HepG2 (cell line): ENCODE measurements around the gene C1R. TPM values are rescaled to one million over a fixed set of nuclear protein-coding genes. Genes with fewer than 3 reads are reported as not detected.

Experiments used
- CC2D1A ChIP-seq: sonication (generic); formaldehyde crosslinking; IDR thresholded peaks from 2 replicates; pipeline ENCODE4 v1.8.1; 2023; ENCODE audit warnings: mild to moderate bottlenecking, missing genetic modification reagents
- ETV5 ChIP-seq: IDR thresholded peaks from 2 replicates; pipeline ENCODE4 v1.6.1; 2018; ENCODE audit warnings: missing biosample characterization, missing genetic modification reagents, inconsistent platforms, borderline replicate concordance
- NRL ChIP-seq: sonication (generic); formaldehyde crosslinking; IDR thresholded peaks from 2 replicates; pipeline ENCODE4 v1.5.0; 2020; ENCODE audit warnings: missing genetic modification reagents, mild to moderate bottlenecking, moderate library complexity, borderline replicate concordance
- PITX1 ChIP-seq: sonication (generic); formaldehyde crosslinking; IDR thresholded peaks from 2 replicates; pipeline ENCODE4 v1.5.1; 2020; ENCODE audit warnings: mild to moderate bottlenecking, missing genetic modification reagents
- RBAK ChIP-seq: sonication (generic); formaldehyde crosslinking; IDR thresholded peaks from 2 replicates; pipeline ENCODE4 v1.5.1; 2020; ENCODE audit warnings: mild to moderate bottlenecking, missing genetic modification reagents
- REXO4 ChIP-seq: sonication (generic); formaldehyde crosslinking; IDR thresholded peaks from 2 replicates; pipeline ENCODE4 v1.8.0; 2022; ENCODE audit warnings: missing genetic modification reagents, mild to moderate bottlenecking, borderline replicate concordance
- SSRP1 ChIP-seq: IDR thresholded peaks from 2 replicates; pipeline ENCODE4 v1.6.1; 2016; ENCODE audit warnings: control low read depth
- TBX3 ChIP-seq: fragments of 450-650 bp; IDR thresholded peaks from 2 replicates; pipeline ENCODE4 v1.6.1; 2017; ENCODE audit warnings: antibody characterized with exemption, mild to moderate bottlenecking, inconsistent platforms, borderline replicate concordance
- ZEB1 ChIP-seq: IDR thresholded peaks from 2 replicates; pipeline ENCODE4 v1.6.1; 2012; ENCODE audit warnings: mild to moderate bottlenecking, low read depth, inconsistent platforms; ENCODE audit not compliant: insufficient replicate concordance
- ZFP62 ChIP-seq: sonication (generic); formaldehyde crosslinking; IDR thresholded peaks from 2 replicates; pipeline ENCODE4 v1.4.0; 2020; ENCODE audit warnings: missing genetic modification reagents
- ZFX ChIP-seq: sonication (generic); formaldehyde crosslinking; IDR thresholded peaks from 2 replicates; pipeline ENCODE4 v1.4.0; 2020; ENCODE audit warnings: mild to moderate bottlenecking, low read depth, missing genetic modification reagents, moderate library complexity
- ZNF224 ChIP-seq: sonication (generic); formaldehyde crosslinking; IDR thresholded peaks from 2 replicates; pipeline ENCODE4 v1.5.0; 2020; ENCODE audit warnings: mild to moderate bottlenecking, missing genetic modification reagents
- ZNF24 ChIP-seq: fragments of 450-650 bp; IDR thresholded peaks from 2 replicates; pipeline ENCODE4 v1.6.1; 2017; ENCODE audit warnings: antibody characterized with exemption, mild to moderate bottlenecking
- ZNF501 ChIP-seq: sonication (generic); formaldehyde crosslinking; IDR thresholded peaks from 2 replicates; pipeline ENCODE4 v1.5.1; 2020; ENCODE audit warnings: mild to moderate bottlenecking, moderate library complexity, missing genetic modification reagents
- ZNF607 ChIP-seq: sonication (generic); formaldehyde crosslinking; IDR thresholded peaks from 2 replicates; pipeline ENCODE4 v1.5.1; 2020; ENCODE audit warnings: missing genetic modification reagents, mild to moderate bottlenecking, borderline replicate concordance
- ZSCAN25 ChIP-seq: sonication (generic); formaldehyde crosslinking; IDR thresholded peaks from 2 replicates; pipeline ENCODE4 v1.8.0; 2022; ENCODE audit warnings: mild to moderate bottlenecking, missing genetic modification reagents
- polyA plus RNA-seq, 8 experiments: library from polyadenylated mRNA; depleted of rRNA in 3 of 8; stranded (reverse) in 7 of 8; unstranded in 1 of 8; fragments of >200 nt; fragmentation: Illumina TruSeq in 4 of 8; extraction: Trizol in 4 of 8; gene quantifications; 2 replicates each; pipeline versions ENCODE4 v1.2.1 to v1.2.3, GENCODE V29; 2011 to 2016; ENCODE audit warnings: low read depth in 4 of 8, missing spikeins in 1 of 8, mixed read lengths in 1 of 8; ENCODE audit not compliant: insufficient read depth in 1 of 8
- total RNA-seq, 5 experiments: library from RNA; depleted of rRNA; stranded (reverse); fragments of >200 nt; fragmentation: Illumina TruSeq; extraction: Trizol; gene quantifications; 2 replicates each; pipeline ENCODE4 v1.2.3, GENCODE V29; 2016; ENCODE audit warnings: low read depth in 1 of 5
- TF ChIP-seq, protein P1 (sequence below): sonication (generic); formaldehyde crosslinking; conservative IDR thresholded peaks from 2 replicates; pipeline ENCODE4 v1.8.0; 2022; ENCODE audit warnings: low read depth, missing genetic modification reagents
- TF ChIP-seq, protein P2 (sequence below): sonication (generic); formaldehyde crosslinking; IDR thresholded peaks from 2 replicates; pipeline ENCODE4 v1.8.0; 2022; ENCODE audit warnings: low read depth, missing genetic modification reagents
- TF ChIP-seq, protein P3 (sequence below): sonication (generic); formaldehyde crosslinking; IDR thresholded peaks from 2 replicates; pipeline ENCODE4 v1.4.0; 2020; ENCODE audit warnings: missing genetic modification reagents, borderline replicate concordance
- TF ChIP-seq, protein P4 (sequence below): IDR thresholded peaks from 2 replicates; pipeline ENCODE4 v1.6.1; 2018; ENCODE audit warnings: missing genetic modification reagents, mild to moderate bottlenecking, missing compliant biosample characterization
- TF ChIP-seq, protein P5 (sequence below): sonication (generic); formaldehyde crosslinking; IDR thresholded peaks from 2 replicates; pipeline ENCODE4 v1.8.0; 2022; ENCODE audit warnings: missing genetic modification reagents, mild to moderate bottlenecking, borderline replicate concordance

Gene C1R
- total and polyA plus RNA-seq, 2 of the 13 experiments (the other 11 are each of a cell fraction or from before 2014, with no cell fraction given), result 3.5 to 6.5 TPM

DNA sequence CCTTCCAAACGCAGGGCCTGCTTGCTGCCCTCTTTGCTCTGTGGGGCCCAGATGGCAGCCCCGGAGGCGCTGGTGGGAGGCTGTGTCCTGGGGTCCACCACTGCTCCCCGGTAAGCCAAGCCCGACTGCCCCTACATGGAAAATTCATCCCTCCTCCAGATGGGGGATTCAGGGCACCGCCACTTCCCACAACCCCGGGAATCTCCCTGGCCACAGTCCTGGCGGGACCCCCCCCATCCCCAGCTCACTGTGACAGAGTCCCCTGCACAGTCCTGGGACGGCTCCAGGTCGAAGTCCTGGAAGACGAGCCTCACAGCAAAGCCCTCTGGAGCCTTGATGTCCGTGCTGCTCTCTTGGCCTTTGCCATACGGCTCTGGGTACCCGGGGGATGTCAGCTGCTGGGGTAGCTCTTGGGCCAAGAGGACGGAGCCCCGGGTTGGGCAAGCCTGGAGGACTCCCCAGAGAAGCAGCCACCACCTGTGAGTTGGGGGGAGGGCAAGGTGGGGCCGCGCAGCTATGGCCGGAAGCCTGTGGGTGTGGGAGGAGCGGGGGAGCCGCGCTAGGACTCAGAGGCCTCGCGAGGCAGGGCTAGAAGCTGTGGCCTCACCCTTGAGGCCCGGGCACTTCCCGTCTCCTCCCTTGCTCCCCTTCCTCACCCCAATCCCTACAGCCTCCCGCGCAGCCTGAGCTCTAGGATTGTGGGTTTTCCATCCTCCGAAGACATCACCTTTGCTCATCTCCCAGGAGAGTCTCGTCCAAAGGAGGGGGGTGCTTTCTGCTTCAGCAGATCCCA lies 16.0 kb upstream of the C1R start (continued):
- TF ChIP-seq, protein P1, sequence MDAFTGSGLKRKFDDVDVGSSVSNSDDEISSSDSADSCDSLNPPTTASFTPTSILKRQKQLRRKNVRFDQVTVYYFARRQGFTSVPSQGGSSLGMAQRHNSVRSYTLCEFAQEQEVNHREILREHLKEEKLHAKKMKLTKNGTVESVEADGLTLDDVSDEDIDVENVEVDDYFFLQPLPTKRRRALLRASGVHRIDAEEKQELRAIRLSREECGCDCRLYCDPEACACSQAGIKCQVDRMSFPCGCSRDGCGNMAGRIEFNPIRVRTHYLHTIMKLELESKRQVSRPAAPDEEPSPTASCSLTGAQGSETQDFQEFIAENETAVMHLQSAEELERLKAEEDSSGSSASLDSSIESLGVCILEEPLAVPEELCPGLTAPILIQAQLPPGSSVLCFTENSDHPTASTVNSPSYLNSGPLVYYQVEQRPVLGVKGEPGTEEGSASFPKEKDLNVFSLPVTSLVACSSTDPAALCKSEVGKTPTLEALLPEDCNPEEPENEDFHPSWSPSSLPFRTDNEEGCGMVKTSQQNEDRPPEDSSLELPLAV (CRISPR knock-in tag), result no peak
- peak; percentile 82 for TF ChIP-seq NRL (CRISPR knock-in tag)
- TF ChIP-seq, protein P2, sequence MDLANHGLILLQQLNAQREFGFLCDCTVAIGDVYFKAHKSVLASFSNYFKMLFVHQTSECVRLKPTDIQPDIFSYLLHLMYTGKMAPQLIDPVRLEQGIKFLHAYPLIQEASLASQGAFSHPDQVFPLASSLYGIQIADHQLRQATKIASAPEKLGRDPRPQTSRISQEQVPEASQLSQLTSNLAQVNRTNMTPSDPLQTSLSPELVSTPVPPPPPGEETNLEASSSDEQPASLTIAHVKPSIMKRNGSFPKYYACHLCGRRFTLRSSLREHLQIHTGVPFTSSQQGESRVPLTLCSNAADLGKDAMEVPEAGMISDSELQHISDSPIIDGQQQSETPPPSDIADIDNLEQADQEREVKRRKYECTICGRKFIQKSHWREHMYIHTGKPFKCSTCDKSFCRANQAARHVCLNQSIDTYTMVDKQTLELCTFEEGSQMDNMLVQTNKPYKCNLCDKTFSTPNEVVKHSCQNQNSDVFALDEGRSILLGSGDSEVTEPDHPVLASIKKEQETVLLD (CRISPR knock-in tag), result no peak
- TF ChIP-seq ETV5, result peak; percentile 93
- TF ChIP-seq TBX3, result no peak
- no peak; the same call in 1 of the 2 replicates for TF ChIP-seq REXO4 (CRISPR knock-in tag)
- peak; percentile 63 for TF ChIP-seq ZEB1
- no peak for TF ChIP-seq ZFP62 (CRISPR knock-in tag)
- TF ChIP-seq, protein P3, sequence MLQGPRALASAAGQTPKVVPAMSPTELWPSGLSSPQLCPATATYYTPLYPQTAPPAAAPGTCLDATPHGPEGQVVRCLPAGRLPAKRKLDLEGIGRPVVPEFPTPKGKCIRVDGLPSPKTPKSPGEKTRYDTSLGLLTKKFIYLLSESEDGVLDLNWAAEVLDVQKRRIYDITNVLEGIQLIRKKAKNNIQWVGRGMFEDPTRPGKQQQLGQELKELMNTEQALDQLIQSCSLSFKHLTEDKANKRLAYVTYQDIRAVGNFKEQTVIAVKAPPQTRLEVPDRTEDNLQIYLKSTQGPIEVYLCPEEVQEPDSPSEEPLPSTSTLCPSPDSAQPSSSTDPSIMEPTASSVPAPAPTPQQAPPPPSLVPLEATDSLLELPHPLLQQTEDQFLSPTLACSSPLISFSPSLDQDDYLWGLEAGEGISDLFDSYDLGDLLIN (CRISPR knock-in tag), result no peak
- no peak for TF ChIP-seq SSRP1 (CRISPR knock-in tag)
- TF ChIP-seq ZNF607 (CRISPR knock-in tag), result peak; percentile 74
- TF ChIP-seq, protein P4, sequence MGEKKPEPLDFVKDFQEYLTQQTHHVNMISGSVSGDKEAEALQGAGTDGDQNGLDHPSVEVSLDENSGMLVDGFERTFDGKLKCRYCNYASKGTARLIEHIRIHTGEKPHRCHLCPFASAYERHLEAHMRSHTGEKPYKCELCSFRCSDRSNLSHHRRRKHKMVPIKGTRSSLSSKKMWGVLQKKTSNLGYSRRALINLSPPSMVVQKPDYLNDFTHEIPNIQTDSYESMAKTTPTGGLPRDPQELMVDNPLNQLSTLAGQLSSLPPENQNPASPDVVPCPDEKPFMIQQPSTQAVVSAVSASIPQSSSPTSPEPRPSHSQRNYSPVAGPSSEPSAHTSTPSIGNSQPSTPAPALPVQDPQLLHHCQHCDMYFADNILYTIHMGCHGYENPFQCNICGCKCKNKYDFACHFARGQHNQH (CRISPR knock-in tag), result peak; percentile 64; the same call in 1 of the 2 replicates
- no peak for TF ChIP-seq ZNF24
- no peak; the same call in 1 of the 2 replicates for TF ChIP-seq ZSCAN25
- peak; percentile 14 for TF ChIP-seq PITX1 (CRISPR knock-in tag)
- peak; percentile 84 for TF ChIP-seq ZFX (CRISPR knock-in tag)
- TF ChIP-seq CC2D1A (CRISPR knock-in tag), result no peak
- TF ChIP-seq RBAK (CRISPR knock-in tag), result no peak
- no peak for TF ChIP-seq ZNF224
- TF ChIP-seq ZNF501, result 0 out of 2 replicates have a peak, but pooled peaks have one; percentile 50
- TF ChIP-seq, protein P5, sequence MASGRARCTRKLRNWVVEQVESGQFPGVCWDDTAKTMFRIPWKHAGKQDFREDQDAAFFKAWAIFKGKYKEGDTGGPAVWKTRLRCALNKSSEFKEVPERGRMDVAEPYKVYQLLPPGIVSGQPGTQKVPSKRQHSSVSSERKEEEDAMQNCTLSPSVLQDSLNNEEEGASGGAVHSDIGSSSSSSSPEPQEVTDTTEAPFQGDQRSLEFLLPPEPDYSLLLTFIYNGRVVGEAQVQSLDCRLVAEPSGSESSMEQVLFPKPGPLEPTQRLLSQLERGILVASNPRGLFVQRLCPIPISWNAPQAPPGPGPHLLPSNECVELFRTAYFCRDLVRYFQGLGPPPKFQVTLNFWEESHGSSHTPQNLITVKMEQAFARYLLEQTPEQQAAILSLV (CRISPR knock-in tag), result no peak; the same call in 1 of the 2 replicates
